Measurements from ENCODE around the gene GUCA2A.
A peak's percentile ranks its signal among the peaks of the same experiment; 100 is the strongest.

The GUCA2A gene

GRCh38 chr1:42176902-42177519 is 12.5 kb upstream of the GUCA2A start:
- peak; percentile 31 for DNase-seq

DNA sequence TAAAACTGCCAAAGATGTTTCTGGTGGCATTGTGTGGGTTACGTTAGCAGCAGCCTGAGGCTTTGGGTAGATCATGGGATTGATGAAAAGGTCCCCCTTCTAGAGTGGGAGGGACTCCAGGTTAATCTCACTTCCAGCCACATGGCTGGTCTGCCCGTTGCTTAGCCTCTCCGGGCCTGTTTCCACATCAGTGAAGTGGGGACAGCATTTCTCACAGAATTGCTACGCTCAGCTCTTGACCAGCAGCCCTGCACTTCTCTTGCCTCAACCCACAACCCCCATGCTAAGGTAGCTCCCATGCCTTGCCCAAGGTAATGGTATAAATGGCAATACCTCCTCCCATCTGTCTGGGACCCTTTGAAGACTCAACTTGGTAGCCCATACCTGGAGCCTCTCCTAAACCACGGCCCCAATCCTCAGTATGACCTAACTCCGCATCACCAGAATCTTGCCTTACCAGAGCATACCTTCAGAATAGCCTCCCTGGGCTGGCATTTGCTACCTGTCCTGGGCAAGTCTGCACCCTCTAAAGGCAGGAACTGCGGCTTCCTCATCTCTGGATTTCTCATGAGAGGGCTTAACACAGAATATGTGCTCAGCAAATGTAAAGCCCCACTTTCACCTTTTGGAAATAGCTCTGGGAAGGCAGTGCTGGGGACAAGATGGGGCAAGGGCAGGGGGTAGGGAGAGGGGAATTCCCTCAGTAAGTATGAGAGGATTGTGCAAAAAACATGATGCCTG is 10.9 kb upstream of the GUCA2A start:
- DNase-seq, result no peak

- DNase-seq, result no peak
These were observed 9.6 kb upstream of the GUCA2A start for GRCh38 chr1:42173961-42174735.

DNA sequence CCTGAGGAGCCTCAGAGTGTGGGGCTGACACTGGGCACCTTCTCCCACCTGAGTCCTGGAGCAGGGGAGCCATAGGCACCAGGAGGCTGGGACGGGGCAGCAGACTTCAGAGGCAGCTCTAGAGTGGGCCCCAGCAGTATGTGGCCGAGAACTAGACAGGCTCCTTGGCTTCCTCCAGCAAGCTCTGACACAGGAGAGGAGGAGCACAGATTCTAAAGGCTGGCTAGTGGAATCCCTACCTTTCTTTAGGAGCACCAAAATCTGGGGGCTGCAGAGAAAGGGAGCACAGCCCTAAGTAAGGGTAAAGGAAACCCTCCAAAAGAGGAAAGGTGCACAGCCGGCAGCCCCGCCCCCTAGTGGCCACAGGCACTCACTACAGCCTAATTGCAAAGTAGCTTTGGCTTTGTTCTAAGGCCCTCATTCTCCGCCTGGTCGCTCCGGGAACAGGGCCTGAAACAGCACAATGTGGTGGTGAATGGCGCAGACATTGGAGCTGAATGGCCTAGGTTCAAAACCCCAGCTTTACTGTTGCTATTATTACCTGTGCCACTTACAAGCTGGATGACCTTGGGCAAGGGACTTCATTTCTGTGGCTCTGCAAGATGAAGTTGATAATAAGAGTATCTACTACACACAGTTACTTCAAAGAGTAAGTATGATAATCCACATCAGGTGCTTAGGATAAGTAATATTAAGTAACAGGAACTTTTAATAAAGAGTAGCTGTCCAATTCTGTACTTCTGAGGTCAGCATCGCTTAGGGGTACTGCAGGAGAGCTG is 8.8 kb upstream of the GUCA2A start:
- peak; percentile 65 for DNase-seq

DNA sequence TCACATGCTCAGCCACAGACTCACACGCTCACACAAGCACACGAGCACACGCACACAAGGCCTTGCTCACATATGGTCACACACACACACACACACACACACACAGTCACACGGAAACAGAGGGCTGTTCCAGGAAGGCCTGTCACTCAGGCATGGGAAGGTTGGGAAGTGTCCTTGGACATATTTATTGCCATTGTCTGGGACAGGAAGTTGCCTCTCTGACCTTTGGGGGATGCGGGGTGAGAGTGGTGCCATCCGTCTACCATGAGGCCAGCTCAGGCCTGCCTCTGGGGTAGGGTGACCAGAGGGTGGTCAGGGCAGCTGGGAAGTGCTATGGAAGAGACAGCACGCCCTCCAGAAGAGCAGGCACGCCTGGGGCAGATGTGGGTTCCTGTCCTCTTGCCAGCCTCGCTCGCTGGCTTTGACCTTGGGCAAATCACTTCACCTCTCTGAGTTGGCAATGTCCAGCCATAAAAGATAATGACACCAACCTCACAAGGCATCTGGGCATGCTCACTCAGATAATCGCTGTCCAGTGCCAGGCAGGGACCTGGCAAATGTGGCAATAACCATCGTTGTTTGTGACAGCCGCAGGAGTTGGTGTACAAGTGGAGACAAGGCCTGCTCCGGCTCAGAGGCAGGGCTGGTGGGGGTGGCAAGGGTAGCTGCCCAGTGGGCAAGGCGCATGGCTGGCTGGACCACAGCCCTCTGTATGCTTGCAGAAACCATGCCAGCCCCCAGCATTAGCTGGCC is 8.0 kb upstream of the GUCA2A start:
- peak; percentile 45 for DNase-seq

- no peak for DNase-seq
These were observed 7.2 kb upstream of the GUCA2A start for GRCh38 chr1:42171679-42172266.

- no peak for DNase-seq
These were observed 6.5 kb upstream of the GUCA2A start for GRCh38 chr1:42170779-42171621.

DNA sequence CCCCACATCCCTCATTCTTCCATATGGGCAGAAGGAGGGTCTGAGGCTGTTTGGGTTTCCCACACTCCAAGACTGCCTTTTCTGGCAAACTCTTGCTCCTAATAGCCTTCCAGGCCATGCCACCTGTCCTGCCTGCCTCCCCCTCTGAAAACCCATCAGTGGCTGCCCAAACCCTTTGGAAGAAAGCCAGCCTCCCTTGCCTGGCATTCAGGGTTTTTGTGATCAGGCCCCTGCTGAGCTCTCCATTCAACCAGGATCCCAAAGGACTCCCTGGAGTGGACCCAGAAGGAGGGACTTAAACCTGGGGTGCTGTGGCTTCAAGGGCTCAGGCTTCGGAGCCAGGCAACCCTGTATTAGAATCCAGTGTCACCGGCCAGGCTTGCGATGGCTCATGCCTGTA is 4.2 kb upstream of the GUCA2A start:
- DNase-seq, result no peak

GRCh38 chr1:42168391-42168670 is 3.8 kb upstream of the GUCA2A start:
- no peak for DNase-seq

GRCh38 chr1:42167611-42168390 is 3.3 kb upstream of the GUCA2A start:
- DNase-seq, result no peak

DNA sequence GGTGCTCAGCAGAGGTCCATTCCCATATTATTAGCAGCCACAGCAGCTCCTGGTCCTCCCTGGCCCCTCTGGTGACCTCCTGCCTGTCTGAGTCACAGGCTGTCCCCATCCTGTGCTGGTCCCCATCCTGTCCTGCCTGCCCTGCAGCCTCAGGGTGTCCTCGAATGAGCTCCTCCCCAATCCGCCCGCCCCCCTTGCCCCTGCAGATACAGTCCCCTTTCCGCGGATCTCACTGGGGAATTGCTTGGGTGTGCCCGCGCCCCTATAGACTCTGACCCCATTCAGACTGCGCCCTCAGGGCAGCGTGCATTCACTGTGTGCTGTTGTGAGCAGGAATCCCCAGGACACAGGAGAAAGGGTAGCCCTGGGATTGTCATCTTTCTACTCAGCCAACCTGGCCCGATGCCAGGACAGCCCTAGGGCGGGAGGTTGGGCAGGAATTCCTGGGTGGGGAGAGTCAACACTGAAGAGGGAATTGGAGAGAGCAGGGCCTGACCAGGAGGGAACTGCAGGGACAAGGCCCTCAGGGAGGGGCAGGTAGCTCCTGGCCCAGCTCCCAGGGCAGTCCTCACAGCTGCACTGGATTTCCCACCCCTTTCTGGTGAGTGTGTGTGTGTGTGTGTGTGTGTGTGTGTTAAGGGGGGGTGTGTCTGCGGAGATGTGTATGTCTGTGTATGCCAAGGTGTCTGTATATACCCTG is 1.1 kb upstream of the GUCA2A start:
- DNase-seq, result no peak

DNA sequence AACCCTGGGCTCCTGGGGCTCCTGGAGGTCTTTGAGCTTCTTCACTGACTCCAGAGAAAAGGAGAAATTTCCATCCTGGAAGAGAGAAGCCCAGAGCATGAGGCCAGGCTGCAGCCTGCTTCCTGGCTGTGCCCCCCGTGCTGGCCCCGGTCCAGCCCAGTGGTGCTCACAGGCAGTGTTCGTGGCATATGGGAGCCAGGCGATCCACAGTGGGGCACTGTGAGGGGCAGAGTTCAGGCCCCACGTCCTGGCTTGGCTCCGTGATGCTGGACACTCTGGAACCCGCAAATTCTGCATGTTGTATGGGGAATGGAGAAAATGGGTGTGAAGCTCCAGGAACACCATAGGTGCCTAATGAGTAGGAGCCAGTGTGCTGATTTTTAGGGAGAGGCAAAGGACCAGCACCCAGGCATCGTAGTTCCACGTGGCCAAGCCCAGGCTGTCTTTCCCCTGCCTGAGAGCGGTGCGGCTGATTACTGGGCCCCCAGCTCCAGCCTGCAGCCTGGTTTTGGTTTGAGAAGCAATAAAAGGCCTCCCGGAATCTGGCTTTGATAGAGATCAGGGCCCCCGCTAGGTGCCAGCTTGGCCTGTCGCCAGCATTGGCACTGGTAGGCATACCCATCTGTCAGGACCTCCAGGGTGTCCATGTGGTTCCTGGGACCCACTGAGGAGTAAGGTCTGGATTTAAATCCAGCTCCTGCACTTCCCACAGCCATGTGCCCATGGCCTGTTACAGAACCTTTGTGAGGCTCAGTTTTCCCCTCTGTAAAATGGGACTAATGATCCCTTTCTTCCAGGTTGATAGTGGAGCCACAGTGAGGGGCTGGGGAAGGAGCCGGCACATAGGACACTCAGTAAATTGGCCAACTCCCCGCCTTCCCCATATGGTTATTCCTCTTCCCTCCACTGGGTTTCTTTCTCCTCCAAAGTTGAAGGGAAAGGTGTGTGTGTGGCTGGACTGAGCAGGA is 725 bp downstream of the GUCA2A start:
- DNase-seq, result no peak

GRCh38 chr1:42163114-42163513 is 1.4 kb downstream of the GUCA2A start:
- DNase-seq, result no peak

GRCh38 chr1:42162181-42162580 is 2.4 kb downstream of the GUCA2A start:
- DNase-seq, result no peak

DNA sequence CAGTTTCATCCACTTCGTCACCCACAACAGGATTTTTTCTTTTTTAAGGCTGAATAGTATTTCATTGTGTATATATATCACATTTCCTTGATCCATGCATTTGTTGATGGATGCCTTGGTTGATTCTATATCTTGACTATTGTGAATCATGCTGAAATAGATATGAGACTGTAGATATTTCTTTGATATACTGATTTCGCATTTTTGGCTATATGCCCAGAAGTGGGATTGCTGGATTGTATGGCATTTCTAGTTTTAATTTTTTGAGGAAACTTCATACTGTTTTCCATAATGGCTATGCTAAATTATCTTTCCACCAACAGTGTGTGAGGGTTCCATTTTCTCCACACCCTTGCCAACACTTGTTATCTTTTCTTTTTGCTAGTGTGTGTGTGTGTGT is 6.4 kb downstream of the GUCA2A start:
- DNase-seq, result no peak

- DNase-seq, result no peak
These were observed 6.9 kb downstream of the GUCA2A start for GRCh38 chr1:42157667-42158066.

- DNase-seq, result no peak
These were observed 9.2 kb downstream of the GUCA2A start for GRCh38 chr1:42155362-42155761.

- DNase-seq, result no peak
These were observed 9.9 kb downstream of the GUCA2A start for GRCh38 chr1:42154685-42155084.
